SU-DHL-6 (cell line): ENCODE measurements around the gene FAIM2.

Source experiments
- CTCF ChIP-seq: fragments of 200-600 bp; sonication (generic); IDR thresholded peaks from one replicate; pipeline ENCODE4 v1.5.1; 2017; ENCODE audit warnings: antibody characterized with exemption, mild to moderate bottlenecking, low read length, moderate library complexity; ENCODE audit not compliant: insufficient read depth, poor library complexity, severe bottlenecking
- EZH2phosphoT487 ChIP-seq: fragments of 200-600 bp; sonication (generic), shearing (Covaris generic); conservative IDR thresholded peaks from 2 replicates; pipeline ENCODE4 v1.6.1; 2018; ENCODE audit warnings: mild to moderate bottlenecking, antibody characterized with exemption, low read length, moderate library complexity, mixed read lengths

GRCh38 chr12:49872381-49872780 lies 31.3 kb downstream of the FAIM2 start:
- no peak for TF ChIP-seq CTCF
- TF ChIP-seq EZH2phosphoT487 = no peak
